ENCODE results near the gene ERC1.
A peak's percentile ranks its signal among the peaks of the same experiment; 100 is the strongest.

Gene ERC1

DNA sequence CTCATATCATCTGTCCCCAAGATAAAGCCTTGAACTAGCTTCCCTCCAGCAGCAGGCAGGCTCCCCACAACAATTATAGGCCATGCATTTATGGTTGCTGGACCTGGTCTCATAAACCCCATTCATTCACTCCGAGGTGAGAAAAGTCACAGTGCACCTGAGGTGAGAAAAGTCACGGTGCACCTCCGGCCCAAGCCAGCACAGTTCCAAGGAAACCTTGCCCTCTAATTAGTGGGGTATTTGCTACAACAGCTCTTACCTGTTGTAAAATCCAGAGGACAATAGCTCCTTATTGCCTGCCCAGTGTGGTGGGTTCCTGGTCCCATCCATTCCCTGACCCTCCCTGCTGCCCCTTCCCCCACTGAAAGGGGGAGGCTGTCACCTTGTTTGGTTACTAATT is 537.8 kb downstream of the ERC1 start:
- no peak overlapping the region for H3K4me3 Mint-ChIP-seq

DNA sequence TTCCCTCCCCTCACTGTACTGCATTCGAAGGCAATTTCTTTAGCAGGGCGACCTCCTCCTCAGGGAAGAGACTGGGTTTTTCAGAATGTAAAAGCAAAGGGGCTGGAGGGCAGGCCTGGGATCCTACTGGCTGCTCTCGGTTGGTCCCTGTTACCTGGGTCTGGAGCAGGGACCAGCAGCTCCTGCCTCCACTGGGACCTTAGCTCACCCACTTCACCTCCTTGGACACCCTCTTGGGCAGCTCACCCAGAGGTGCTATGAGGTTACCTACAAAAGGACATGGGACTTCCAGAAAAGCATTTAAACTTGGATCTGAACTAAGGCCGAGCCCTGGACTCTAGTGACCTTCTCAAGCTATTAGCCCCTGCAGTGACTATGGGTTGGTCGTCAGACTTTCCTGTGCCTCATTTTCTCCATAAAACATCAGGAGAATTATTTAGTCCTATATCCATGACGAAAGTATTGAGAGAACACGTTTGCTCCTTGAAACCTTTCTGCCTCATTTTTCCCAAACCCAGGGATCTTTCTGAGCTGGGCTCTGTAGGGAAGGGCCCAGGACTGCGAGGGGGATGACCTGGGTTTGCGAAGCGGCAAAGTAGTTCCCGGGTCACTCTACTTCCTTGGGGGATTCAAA is 538.3 kb downstream of the ERC1 start:
- DNase-seq (ENCODE audit: low spot score in 2 of 2): no peak
- H3K9me3 Mint-ChIP-seq: no peaks in the 10 kb centered on the region
- H3K36me3 Mint-ChIP-seq (ENCODE audit: insufficient read depth): peaks cover 6% of the 10 kb centered on the region
- H3K27ac Mint-ChIP-seq (ENCODE audit: low read depth): no peak overlapping the region
- ATAC-seq (replicated peaks; ENCODE audit: extremely low read depth, poor library complexity, severe bottlenecking): no peak
- peak overlapping the region; percentile 85 for H3K4me3 Mint-ChIP-seq
- peaks cover 31% of the 10 kb centered on the region for H3K4me1 Mint-ChIP-seq
- peaks cover 81% of the 10 kb centered on the region for H3K27me3 Mint-ChIP-seq

More for the DNA sequence above, 537.8 kb downstream of the ERC1 start:
- ATAC-seq (replicated peaks; ENCODE audit: extremely low read depth, poor library complexity, severe bottlenecking) (no peak), DNase-seq (ENCODE audit: low spot score in 2 of 2) (no peak)
- Mint-ChIP-seq H3K36me3 (ENCODE audit: insufficient read depth) (peaks cover 5% of the 10 kb centered on the region), H3K27me3 (peaks cover 85% of the 10 kb centered on the region), H3K4me1 (peaks cover 28% of the 10 kb centered on the region), H3K27ac (ENCODE audit: low read depth) (no peak overlapping the region), H3K9me3 (no peaks in the 10 kb centered on the region)

DNA sequence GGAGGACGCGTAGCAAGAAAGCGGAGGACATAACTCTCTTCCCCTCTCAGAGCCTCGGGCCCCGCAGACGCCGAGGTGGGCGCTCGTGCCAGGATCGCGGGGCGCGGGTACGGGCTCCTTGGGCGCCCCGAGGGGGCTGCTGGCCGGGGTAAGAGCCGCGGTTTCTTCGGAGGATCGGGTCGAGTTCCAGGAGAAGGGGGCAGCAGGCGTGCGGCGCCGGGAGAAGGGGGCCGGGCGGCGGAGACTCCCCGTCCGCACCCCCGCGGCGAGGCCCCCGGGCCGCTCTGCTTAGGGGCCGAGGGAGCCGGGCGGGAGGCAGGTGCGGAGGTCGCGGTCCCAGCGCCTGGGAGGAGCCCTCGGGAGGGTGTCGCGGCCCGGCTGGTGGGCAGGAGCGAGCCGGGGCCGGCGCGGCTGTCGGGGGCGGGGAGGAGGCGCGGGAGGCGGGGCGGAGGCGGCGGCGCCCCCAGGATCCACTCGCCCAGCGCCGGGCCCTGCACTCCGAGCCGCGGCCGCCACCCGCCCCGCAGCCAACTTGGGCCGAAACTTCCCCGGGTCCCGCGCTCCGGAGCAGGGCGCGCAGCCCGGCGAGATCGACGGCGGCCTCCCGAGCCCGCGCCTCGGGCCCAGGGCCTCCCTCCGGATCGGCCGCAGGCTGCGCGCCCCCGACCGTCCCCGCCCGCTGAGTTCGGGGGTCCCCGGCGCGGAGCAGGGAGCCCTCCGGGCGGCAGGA is 539.0 kb downstream of the ERC1 start:
- no peak overlapping the region for H3K27ac Mint-ChIP-seq (ENCODE audit: low read depth)
- H3K4me1 Mint-ChIP-seq: peaks cover 31% of the 10 kb centered on the region
- H3K27me3 Mint-ChIP-seq: peaks cover 74% of the 10 kb centered on the region
- DNase-seq (ENCODE audit: low spot score in 2 of 2): no peak
- peak overlapping the region; percentile 85 for H3K4me3 Mint-ChIP-seq
- ATAC-seq (replicated peaks; ENCODE audit: extremely low read depth, poor library complexity, severe bottlenecking): no peak
- no peaks in the 10 kb centered on the region for H3K9me3 Mint-ChIP-seq
- H3K36me3 Mint-ChIP-seq (ENCODE audit: insufficient read depth): peaks cover 6% of the 10 kb centered on the region

DNA sequence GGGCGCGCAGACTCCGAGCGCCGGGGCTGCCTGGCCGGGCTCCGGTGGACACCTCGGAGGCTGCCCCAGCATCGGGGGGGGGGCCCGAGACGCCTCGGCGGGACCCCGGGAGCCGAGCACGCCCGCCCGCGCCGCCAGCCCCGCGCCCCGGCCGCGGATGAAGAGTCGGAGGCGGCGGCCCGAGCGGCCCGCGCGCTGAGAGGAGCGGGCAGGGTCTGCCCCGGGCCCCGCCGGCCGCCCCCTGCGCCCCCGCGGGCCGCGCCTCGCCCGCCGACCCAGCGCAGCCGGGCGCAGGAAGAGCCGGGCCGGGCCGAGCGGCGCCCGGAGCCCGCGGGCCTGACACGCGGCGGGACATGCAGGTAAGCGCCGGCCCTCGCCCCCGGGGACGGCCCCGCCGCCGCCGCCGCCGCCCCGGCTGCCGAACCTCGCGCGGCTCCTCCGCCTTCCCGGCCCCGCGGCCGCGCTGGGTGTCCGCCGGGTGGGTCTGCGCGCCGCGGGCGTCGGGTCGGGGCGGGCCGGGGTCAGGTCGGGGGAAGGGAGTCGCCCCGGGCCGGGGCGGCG is 539.6 kb downstream of the ERC1 start:
- Mint-ChIP-seq H3K4me3 (peak overlapping the region; percentile 79), H3K27me3 (peaks cover 73% of the 10 kb centered on the region), H3K9me3 (no peaks in the 10 kb centered on the region), H3K4me1 (peaks cover 31% of the 10 kb centered on the region), H3K36me3 (ENCODE audit: insufficient read depth) (peaks cover 6% of the 10 kb centered on the region), H3K27ac (ENCODE audit: low read depth) (no peak overlapping the region)
- ATAC-seq (replicated peaks; ENCODE audit: extremely low read depth, poor library complexity, severe bottlenecking) (no peak), DNase-seq (ENCODE audit: low spot score in 2 of 2) (no peak)

DNA sequence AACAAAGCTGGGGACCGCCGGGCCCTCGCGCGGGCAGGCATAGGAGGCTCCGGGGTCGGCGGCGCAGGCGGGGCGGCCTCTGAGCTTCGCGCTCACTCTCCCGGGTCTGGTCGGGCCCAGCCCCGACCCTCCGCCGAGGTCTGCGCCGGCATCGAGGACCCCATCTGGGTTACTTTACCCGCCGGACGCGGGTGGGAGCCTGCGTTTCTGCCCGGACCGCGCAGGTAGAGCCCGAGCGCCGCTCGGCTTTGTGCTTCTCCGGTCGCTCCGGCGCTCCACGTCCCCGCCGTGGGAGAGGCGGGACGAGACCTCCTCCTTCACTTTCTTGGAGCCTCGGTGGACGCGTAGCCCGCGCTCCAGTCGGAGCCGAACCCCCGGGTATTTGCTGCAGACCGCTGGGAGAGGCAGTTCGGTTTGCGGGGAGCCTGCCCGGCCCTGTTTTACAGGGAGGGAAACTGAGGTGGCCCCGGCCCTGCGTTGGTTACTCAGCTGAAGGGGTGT is 540.2 kb downstream of the ERC1 start:
- peaks cover 6% of the 10 kb centered on the region for H3K36me3 Mint-ChIP-seq (ENCODE audit: insufficient read depth)
- peaks cover 31% of the 10 kb centered on the region for H3K4me1 Mint-ChIP-seq
- no peaks in the 10 kb centered on the region for H3K9me3 Mint-ChIP-seq
- H3K4me3 Mint-ChIP-seq: peak overlapping the region; percentile 79
- ATAC-seq (replicated peaks; ENCODE audit: extremely low read depth, poor library complexity, severe bottlenecking): no peak
- no peak for DNase-seq (ENCODE audit: low spot score in 2 of 2)
- H3K27ac Mint-ChIP-seq (ENCODE audit: low read depth): no peak overlapping the region
- H3K27me3 Mint-ChIP-seq: peaks cover 73% of the 10 kb centered on the region

DNA sequence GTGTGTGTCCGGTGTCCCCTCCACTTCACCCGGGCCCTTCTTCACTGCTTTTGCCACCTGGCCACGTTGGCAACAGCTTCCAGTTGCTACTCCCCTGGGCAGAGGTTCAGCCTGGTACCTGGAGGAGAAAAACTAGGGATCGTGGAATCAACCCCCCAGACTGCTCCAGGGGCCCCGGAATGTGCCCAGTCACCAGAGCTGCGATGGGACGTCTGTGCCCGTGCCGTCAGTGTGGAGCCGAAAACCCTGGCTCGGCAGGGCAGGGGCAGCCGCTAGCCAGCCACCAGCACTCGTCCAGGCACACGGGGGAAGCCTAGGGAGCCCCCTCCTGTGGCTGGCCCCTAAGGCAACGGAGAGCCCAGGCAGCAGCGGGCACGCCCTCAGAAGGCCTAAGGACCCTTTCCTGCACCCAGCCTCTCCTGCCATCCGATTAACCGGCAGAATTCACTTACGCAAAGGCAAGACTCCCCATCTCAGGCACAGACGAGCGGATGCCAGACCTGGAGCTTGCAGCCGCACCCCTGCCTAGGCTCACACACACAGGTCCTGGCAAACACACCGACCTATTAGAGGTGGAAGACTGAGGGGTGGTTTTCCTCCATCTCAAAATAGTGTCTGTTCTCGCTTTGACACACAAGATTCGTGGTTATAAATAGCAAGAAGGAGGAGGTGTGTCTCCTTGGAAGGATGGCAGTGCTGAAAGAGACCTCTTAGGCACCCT is 540.8 kb downstream of the ERC1 start:
- Mint-ChIP-seq H3K9me3 (no peaks in the 10 kb centered on the region), H3K4me1 (peaks cover 31% of the 10 kb centered on the region), H3K36me3 (ENCODE audit: insufficient read depth) (peaks cover 6% of the 10 kb centered on the region), H3K27me3 (peaks cover 73% of the 10 kb centered on the region), H3K4me3 (peak overlapping the region; percentile 79), H3K27ac (ENCODE audit: low read depth) (no peak overlapping the region)
- DNase-seq (ENCODE audit: low spot score in 2 of 2) (no peak), ATAC-seq (replicated peaks; ENCODE audit: extremely low read depth, poor library complexity, severe bottlenecking) (no peak)

DNA sequence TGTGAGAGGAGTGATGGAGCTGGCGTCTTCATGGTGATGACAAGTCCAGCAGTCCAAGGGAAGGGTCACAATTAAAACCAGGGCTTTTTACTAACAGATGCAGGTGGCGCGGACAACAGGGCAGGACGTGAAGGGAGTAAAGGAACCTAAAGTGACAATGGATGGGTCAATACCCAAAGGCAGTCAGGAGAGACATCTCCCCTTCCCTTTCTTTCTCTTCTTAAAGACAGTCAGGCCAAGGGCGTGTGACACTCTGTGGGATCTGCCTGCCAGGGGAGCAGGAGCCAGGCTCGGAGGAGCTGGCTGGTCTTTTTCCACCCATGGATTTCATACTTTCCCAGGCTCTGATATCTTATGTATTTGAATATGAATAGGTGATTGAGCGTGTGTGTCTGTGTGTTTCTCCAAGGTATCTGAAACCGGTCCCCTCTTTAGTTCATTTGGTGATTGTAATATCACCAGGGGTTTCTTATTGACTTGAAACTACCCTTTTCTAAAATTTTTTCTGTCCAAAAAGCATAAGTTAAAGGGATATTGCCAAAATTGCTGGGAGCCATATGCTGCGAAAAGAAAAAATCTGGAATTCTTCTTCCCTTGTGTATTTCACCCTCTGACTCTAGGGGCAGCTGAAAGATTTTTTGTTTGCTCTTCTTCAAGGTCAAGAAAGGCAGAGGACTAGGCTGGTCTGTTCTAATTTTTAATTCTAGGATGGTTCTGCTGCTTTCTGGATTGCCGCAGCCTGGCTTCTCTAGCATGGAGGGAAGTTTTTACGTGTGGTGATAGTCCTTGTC is 541.5 kb downstream of the ERC1 start:
- Mint-ChIP-seq H3K4me3 (peak overlapping the region; percentile 79), H3K36me3 (ENCODE audit: insufficient read depth) (peaks cover 6% of the 10 kb centered on the region), H3K9me3 (no peaks in the 10 kb centered on the region), H3K4me1 (peaks cover 31% of the 10 kb centered on the region), H3K27ac (ENCODE audit: low read depth) (no peak overlapping the region), H3K27me3 (peaks cover 73% of the 10 kb centered on the region)
- ATAC-seq (replicated peaks; ENCODE audit: extremely low read depth, poor library complexity, severe bottlenecking): no peak
- DNase-seq (ENCODE audit: low spot score in 2 of 2): no peak

DNA sequence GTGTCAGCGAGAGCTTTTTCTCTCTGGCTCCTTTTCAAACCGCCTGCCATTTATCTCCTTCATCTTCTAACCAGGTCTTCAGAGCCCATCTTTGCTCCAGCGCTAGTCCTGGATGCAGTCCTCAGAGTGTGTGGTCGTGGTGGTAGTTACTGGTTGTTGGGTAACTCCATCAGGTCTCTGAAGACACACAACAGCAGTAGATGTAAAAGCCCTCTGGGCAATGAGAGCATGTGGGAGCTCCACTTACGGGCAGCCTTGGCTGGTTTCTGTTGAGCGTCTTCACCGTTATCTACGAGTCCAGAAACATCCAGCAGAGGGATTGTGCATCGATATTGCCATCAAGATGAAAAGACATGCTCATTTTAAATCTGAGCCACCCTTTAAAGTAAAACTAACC is 542.2 kb downstream of the ERC1 start:
- Mint-ChIP-seq H3K4me3 (peak overlapping the region; percentile 79), H3K36me3 (ENCODE audit: insufficient read depth) (peaks cover 6% of the 10 kb centered on the region), H3K9me3 (no peaks in the 10 kb centered on the region), H3K27ac (ENCODE audit: low read depth) (no peak overlapping the region), H3K4me1 (peaks cover 31% of the 10 kb centered on the region), H3K27me3 (peaks cover 73% of the 10 kb centered on the region)
- DNase-seq (ENCODE audit: low spot score in 2 of 2) (no peak), ATAC-seq (replicated peaks; ENCODE audit: extremely low read depth, poor library complexity, severe bottlenecking) (peak; percentile 65)

DNA sequence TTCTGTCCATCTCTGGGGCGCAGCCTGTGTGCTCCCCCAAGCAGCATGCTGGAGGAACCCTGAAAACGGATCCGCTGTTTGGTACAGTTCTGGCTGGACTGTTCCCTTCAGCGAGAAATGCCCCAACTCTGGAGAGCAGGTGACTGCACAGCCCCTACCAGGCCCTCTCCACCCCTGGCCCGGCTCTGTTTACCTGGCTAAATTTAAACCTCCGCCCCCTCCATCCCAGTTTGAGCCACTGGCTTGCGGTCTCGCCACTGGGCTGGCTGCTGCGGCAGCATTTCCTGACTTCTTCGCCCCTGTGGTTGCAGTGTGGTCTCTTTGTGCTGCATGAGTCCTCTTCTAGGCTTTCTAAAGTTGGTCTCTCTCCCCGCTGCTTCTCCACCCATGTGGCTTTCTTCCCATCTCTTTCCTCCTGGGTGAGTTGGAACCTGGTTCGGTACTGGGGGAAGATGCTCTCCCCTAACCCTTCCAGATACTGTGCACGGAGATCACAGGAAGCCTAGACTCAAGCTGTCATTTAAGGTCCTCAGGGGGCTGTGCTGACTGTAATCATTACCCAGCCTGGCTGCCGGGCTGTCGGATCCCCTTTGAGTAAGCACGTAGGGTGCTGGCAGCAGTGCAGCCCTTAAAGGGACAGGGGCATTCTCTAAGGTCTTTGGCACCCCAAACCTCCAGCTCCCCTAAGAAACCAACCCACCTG is 542.7 kb downstream of the ERC1 start:
- H3K9me3 Mint-ChIP-seq: no peaks in the 10 kb centered on the region
- peak overlapping the region; percentile 9 for H3K27ac Mint-ChIP-seq (ENCODE audit: low read depth)
- H3K36me3 Mint-ChIP-seq (ENCODE audit: insufficient read depth): peaks cover 6% of the 10 kb centered on the region
- DNase-seq (ENCODE audit: low spot score in 2 of 2): peak in 1 of 2 donors; percentile 14
- H3K4me3 Mint-ChIP-seq: peak overlapping the region; percentile 79
- H3K27me3 Mint-ChIP-seq: peaks cover 73% of the 10 kb centered on the region
- peaks cover 31% of the 10 kb centered on the region for H3K4me1 Mint-ChIP-seq
- ATAC-seq (replicated peaks; ENCODE audit: extremely low read depth, poor library complexity, severe bottlenecking): peak; percentile 47

DNA sequence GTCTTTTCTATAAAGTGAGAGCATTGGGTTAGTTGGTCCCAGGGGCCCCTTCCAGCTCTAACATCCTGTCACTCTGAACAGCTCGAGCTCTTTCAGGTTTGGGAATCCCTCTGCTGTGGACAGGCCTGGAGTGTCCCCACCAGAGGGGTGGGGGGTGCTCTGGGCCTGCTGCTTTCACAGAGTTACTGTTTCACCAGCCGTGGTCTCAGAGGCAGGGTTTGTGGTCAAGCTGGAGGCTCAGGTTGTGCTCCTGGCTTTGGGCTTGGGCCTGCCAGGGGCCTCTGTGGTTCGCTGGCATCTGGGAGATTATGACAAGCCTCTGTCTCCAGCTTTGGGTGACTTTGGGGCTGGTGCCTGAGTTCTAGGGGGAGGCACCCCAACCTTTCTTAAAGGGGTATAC is 543.7 kb downstream of the ERC1 start:
- H3K9me3 Mint-ChIP-seq: no peaks in the 10 kb centered on the region
- ATAC-seq (replicated peaks; ENCODE audit: extremely low read depth, poor library complexity, severe bottlenecking) (no peak), DNase-seq (ENCODE audit: low spot score in 2 of 2) (no peak)
- peaks cover 25% of the 10 kb centered on the region for H3K4me1 Mint-ChIP-seq
- H3K36me3 Mint-ChIP-seq (ENCODE audit: insufficient read depth): peaks cover 4% of the 10 kb centered on the region
- no peak overlapping the region for H3K27ac Mint-ChIP-seq (ENCODE audit: low read depth)
- H3K27me3 Mint-ChIP-seq: peaks cover 73% of the 10 kb centered on the region
- H3K4me3 Mint-ChIP-seq: peak overlapping the region; percentile 79

DNA sequence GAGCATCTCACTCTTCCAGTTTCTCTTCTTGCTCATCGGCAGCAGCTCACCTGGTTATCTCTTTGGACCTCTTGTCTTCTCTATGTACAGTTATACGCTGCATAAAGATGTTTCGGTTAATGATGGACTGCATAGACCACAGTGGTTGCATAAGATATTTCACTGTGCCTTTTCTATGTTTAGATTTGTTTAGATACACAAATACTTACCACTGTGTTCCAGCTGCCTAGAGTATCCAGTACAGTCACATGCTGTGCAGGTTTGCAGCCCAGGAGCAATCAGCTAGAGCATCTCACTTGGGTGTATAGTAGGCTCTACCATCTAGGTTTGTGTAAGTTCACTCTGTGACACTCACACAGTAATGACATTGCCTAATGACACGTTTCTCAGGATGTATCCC is 545.8 kb downstream of the ERC1 start:
- DNase-seq (ENCODE audit: low spot score in 2 of 2) (no peak), ATAC-seq (replicated peaks; ENCODE audit: extremely low read depth, poor library complexity, severe bottlenecking) (no peak)
- H3K9me3 Mint-ChIP-seq: no peaks in the 10 kb centered on the region
- peaks cover 79% of the 10 kb centered on the region for H3K27me3 Mint-ChIP-seq
- H3K36me3 Mint-ChIP-seq (ENCODE audit: insufficient read depth): peaks cover 4% of the 10 kb centered on the region
- H3K4me1 Mint-ChIP-seq: peaks cover 23% of the 10 kb centered on the region
- H3K27ac Mint-ChIP-seq (ENCODE audit: low read depth): no peak overlapping the region
- H3K4me3 Mint-ChIP-seq: no peak overlapping the region
